ENCODE data around the gene MAPKAPK5.

GRCh38 chr12:111926631-111927030 is 84.6 kb downstream of the MAPKAPK5 start:
- no peak for TF ChIP-seq CTCF (IDR thresholded peaks at IDR 0.05; ENCODE audit: poor library complexity)
- TF ChIP-seq EZH2 (IDR thresholded peaks at IDR 0.05; ENCODE audit: borderline replicate concordance), result no peak
- no peak for TF ChIP-seq EZH2phosphoT487 (IDR thresholded peaks at IDR 0.05; ENCODE audit: low read depth, severe bottlenecking, unreplicated experiment)

Measured in hepatocyte (in vitro differentiated cells).